ENCODE data around the gene MYH14. TPM values are rescaled to one million over a fixed set of nuclear protein-coding genes. Genes with fewer than 3 reads are reported as not detected.

The MYH14 gene
- total RNA-seq, 1 donor from 2014 or later, result 1.6 TPM

- Histone ChIP-seq H3K4me2 (peak overlapping the region; percentile 72), H3K4me1 (peaks cover 3% of the 10 kb centered on the region)
Observed at GRCh38 chr19:50326101-50326664, 122.8 kb downstream of the MYH14 start.

GRCh38 chr19:50327013-50327412 lies 123.6 kb downstream of the MYH14 start:
- Histone ChIP-seq H3K9ac (no peak overlapping the region), H3K79me2 (ENCODE audit: low read depth) (peaks cover 10% of the 10 kb centered on the region), H3K4me2 (peak overlapping the region; percentile 72), H3K9me3 (ENCODE audit: low read depth) (no peaks in the 10 kb centered on the region), H3K27ac (no peak overlapping the region), H4K20me1 (ENCODE audit: low read depth) (peaks cover 47% of the 10 kb centered on the region), H3K27me3 (peaks cover 29% of the 10 kb centered on the region), H3K36me3 (no peaks in the 10 kb centered on the region), H3F3A (ENCODE audit: low read depth) (peaks cover 25% of the 10 kb centered on the region), H2AFZ (replicated peaks) (no peak overlapping the region), H3K4me1 (peaks cover 9% of the 10 kb centered on the region), H3K4me3 (no peak overlapping the region)
- Mint-ChIP-seq H3K36me3 (no peaks in the 10 kb centered on the region), H3K27ac (no peak overlapping the region), H3K9me3 (no peaks in the 10 kb centered on the region), H3K4me1 (peaks cover 46% of the 10 kb centered on the region), H3K27me3 (ENCODE audit: insufficient read depth, low read depth) (peaks cover 35% of the 10 kb centered on the region), H3K4me3 (peak overlapping the region; percentile 79)
- TF ChIP-seq CTCF (IDR thresholded peaks at IDR 0.05), result no peak
- no peak for DNase-seq (ENCODE audit: low spot score)

More at GRCh38 chr19:50326101-50326664, 122.8 kb downstream of the MYH14 start:
- H3K9me3 Mint-ChIP-seq, result no peaks in the 10 kb centered on the region
- H3K27ac Mint-ChIP-seq, result no peak overlapping the region
- H3K79me2 ChIP-seq (ENCODE audit: low read depth), result peaks cover 2% of the 10 kb centered on the region
- H3K9me3 ChIP-seq (ENCODE audit: low read depth), result no peaks in the 10 kb centered on the region
- peaks cover 38% of the 10 kb centered on the region for H4K20me1 ChIP-seq (ENCODE audit: low read depth)
- peaks cover 35% of the 10 kb centered on the region for H3K27me3 Mint-ChIP-seq (ENCODE audit: insufficient read depth, low read depth)
- TF ChIP-seq CTCF (IDR thresholded peaks at IDR 0.05) (no peak), EZH2 (IDR thresholded peaks at IDR 0.05) (peak; percentile 34)
- H3K27me3 ChIP-seq, result peaks cover 29% of the 10 kb centered on the region
- peak overlapping the region; percentile 79 for H3K4me3 Mint-ChIP-seq
- H2AFZ ChIP-seq (replicated peaks), result no peak overlapping the region
- H3K27ac ChIP-seq, result no peak overlapping the region
- H3K4me3 ChIP-seq, result peak overlapping the region; percentile 36
- DNase-seq (ENCODE audit: low spot score), result no peak
- no peaks in the 10 kb centered on the region for H3K36me3 ChIP-seq
- H3K36me3 Mint-ChIP-seq, result no peaks in the 10 kb centered on the region
- no peak overlapping the region for H3K9ac ChIP-seq
- peaks cover 40% of the 10 kb centered on the region for H3K4me1 Mint-ChIP-seq
- H3F3A ChIP-seq (ENCODE audit: low read depth), result peaks cover 25% of the 10 kb centered on the region

- Mint-ChIP-seq H3K27ac (no peak overlapping the region), H3K4me1 (peaks cover 52% of the 10 kb centered on the region), H3K27me3 (ENCODE audit: insufficient read depth, low read depth) (peaks cover 37% of the 10 kb centered on the region), H3K36me3 (no peaks in the 10 kb centered on the region), H3K4me3 (peak overlapping the region; percentile 79), H3K9me3 (no peaks in the 10 kb centered on the region)
- H3K4me2 ChIP-seq, result no peak overlapping the region
- TF ChIP-seq EZH2 (IDR thresholded peaks at IDR 0.05) (no peak), CTCF (IDR thresholded peaks at IDR 0.05) (no peak), EZH2phosphoT487 (IDR thresholded peaks at IDR 0.05) (no peak)
- no peak overlapping the region for H2AFZ ChIP-seq (replicated peaks)
- no peaks in the 10 kb centered on the region for H3K9me3 ChIP-seq (ENCODE audit: low read depth)
- no peak overlapping the region for H3K4me3 ChIP-seq
- DNase-seq (ENCODE audit: low spot score), result no peak
- H3K27ac ChIP-seq, result no peak overlapping the region
- peaks cover 16% of the 10 kb centered on the region for H3K79me2 ChIP-seq (ENCODE audit: low read depth)
- H4K20me1 ChIP-seq (ENCODE audit: low read depth), result peaks cover 48% of the 10 kb centered on the region
- H3K27me3 ChIP-seq, result peaks cover 29% of the 10 kb centered on the region
- peaks cover 32% of the 10 kb centered on the region for H3F3A ChIP-seq (ENCODE audit: low read depth)
- H3K9ac ChIP-seq, result no peak overlapping the region
- no peaks in the 10 kb centered on the region for H3K36me3 ChIP-seq
- H3K4me1 ChIP-seq, result peaks cover 13% of the 10 kb centered on the region
Observed at GRCh38 chr19:50327461-50328223, 124.2 kb downstream of the MYH14 start.

Measured in neural progenitor cell (in vitro differentiated cells).